G401 (cell line): Measurements from ENCODE around the gene CAPNS1. TPM values are rescaled to one million over a fixed set of nuclear protein-coding genes. Genes with fewer than 3 reads are reported as not detected.

Experiments
- DNase-seq: peaks from one replicate; pipeline ENCODE4 v3.0.0-alpha.2; 2015; ENCODE audit warnings: low spot score
- in situ Hi-C: cut with HindIII; loops from 2 replicates; pipeline ENCODE4 v1.10.0; 2016; ENCODE audit warnings: low sequenced_read_pairs, mixed read lengths
- total RNA-seq: library from RNA; depleted of rRNA; stranded (reverse); fragments of >200 nt; shearing (Covaris generic); gene quantifications from 2 replicates; pipeline ENCODE4 v1.2.3, GENCODE V29; 2014; rRNA removed

Gene CAPNS1
- total RNA-seq, 1 experiment from 2014 or later: 266 TPM

DNA sequence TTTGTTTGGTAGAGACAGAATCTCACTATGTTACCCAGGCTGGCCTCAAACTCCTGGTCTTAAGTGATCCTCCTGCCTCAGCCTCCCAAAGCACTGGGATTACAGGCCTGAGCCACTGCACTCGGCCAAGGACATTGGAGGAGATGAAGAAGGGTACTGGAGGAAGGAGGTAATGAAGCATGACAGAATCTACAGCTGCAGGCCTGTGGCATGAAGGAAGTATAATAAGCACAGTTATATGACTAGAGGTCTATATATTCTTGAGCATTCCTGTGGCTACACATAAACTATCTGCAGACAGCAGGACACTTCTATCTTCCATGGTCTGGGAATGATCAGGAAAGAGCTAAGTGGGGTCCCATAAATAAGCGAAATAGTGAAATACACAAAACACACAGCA lies 56.4 kb downstream of the CAPNS1 start:
- in situ Hi-C loops: no loop called here
- DNase-seq: no peak

DNA sequence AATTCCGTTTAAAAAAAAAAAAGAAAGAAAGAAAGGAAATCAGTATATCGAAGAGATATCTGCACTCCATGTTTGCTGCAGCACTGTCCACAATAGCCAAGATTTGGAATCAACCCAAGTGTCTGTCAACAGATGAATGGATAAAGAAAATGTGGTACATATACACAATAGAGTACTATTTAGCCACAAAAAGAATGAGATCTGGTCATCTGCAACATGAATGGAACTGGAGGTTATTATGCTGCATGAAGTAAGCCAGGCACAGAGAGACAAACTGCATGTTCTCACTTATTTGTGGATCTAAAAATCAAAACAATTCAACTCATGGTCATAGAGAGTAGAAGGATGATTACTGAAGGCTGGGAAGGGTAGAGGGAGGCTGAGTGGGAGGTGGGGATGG lies 58.3 kb downstream of the CAPNS1 start:
- no peak for DNase-seq
- in situ Hi-C loops: no loop called here

Other genes with a start within 250 kb of the CAPNS1 start
- 4.1 and 8.4 TPM in 2 replicates for gene NFKBID, start 239.5 kb upstream of the CAPNS1 start, total RNA-seq
- not detected in 2 replicates for gene HCST, start 237.5 kb upstream of the CAPNS1 start, total RNA-seq
- 7.3 TPM in 1 of 2 replicates, not detected in the other for gene TYROBP, start 231.8 kb upstream of the CAPNS1 start, total RNA-seq
- 6.2 and 15.8 TPM in 2 replicates for gene LRFN3, start 203.7 kb upstream of the CAPNS1 start, total RNA-seq
- gene SDHAF1, start 144.9 kb upstream of the CAPNS1 start, total RNA-seq: 41.7 and 46.9 TPM in 2 replicates
- gene SYNE4, start 131.3 kb upstream of the CAPNS1 start, total RNA-seq: 0.37 and 1.1 TPM in 2 replicates
- gene ALKBH6, start 125.9 kb upstream of the CAPNS1 start, total RNA-seq: 28.2 and 39.3 TPM in 2 replicates
- 0.37 TPM in 1 of 2 replicates, not detected in the other for gene CLIP3, start 107.2 kb upstream of the CAPNS1 start, total RNA-seq
- 0.37 and 5.2 TPM in 2 replicates for gene THAP8, start 85.8 kb upstream of the CAPNS1 start, total RNA-seq
- 9.7 and 12.9 TPM in 2 replicates for gene WDR62, start 85.2 kb upstream of the CAPNS1 start, total RNA-seq
- gene OVOL3, start 28.9 kb upstream of the CAPNS1 start, total RNA-seq: not detected in 2 replicates
- gene POLR2I, start 25.2 kb upstream of the CAPNS1 start, total RNA-seq: 120 and 122 TPM in 2 replicates
- 314 and 477 TPM in 2 replicates for gene TBCB, start 24.6 kb upstream of the CAPNS1 start, total RNA-seq
- not detected in 2 replicates for gene COX7A1, start 12.4 kb downstream of the CAPNS1 start, total RNA-seq
- gene ZNF565, start 74.6 kb downstream of the CAPNS1 start, total RNA-seq: 0.74 and 3.5 TPM in 2 replicates
- 35.3 and 84.9 TPM in 2 replicates for gene ZNF146, start 75.0 kb downstream of the CAPNS1 start, total RNA-seq
- gene ZFP14, start 239.1 kb downstream of the CAPNS1 start, total RNA-seq: 7.1 and 9.4 TPM in 2 replicates